Lower lobe of right lung (tissue), 2 donors: ENCODE data around the gene SMIM1. TPM values are rescaled to one million over a fixed set of nuclear protein-coding genes. Genes with fewer than 3 reads are reported as not detected.
A peak's percentile ranks its signal among the peaks of the same experiment; 100 is the strongest.

Experiments used
- ATAC-seq, 2 donors: fragments of 200-7000 bp; cut with Tn5 transposase; one replicate each; pipeline ENCODE4 v1.9.1; 2020 to 2022; ENCODE audit warnings: mild to moderate bottlenecking in 2 of 2, moderate library complexity in 2 of 2
- DNase-seq: peaks from one replicate; pipeline ENCODE4 v3.0.0-alpha.2; 2020
- H3K27ac ChIP-seq: fragments of 200-600 bp; one replicate; pipeline ENCODE4 v1.8.0; 2022
- H3K27me3 ChIP-seq: fragments of 200-600 bp; one replicate; pipeline ENCODE4 v1.8.0; 2022; ENCODE audit warnings: low read depth
- H3K36me3 ChIP-seq: fragments of 200-600 bp; one replicate; pipeline ENCODE4 v1.8.0; 2022; ENCODE audit warnings: mild to moderate bottlenecking
- H3K4me1 ChIP-seq: fragments of 200-600 bp; one replicate; pipeline ENCODE4 v1.8.0; 2022
- H3K4me3 ChIP-seq: fragments of 200-600 bp; one replicate; pipeline ENCODE4 v1.8.0; 2022; ENCODE audit warnings: mild to moderate bottlenecking
- H3K9me3 ChIP-seq: fragments of 200-600 bp; one replicate; pipeline ENCODE4 v1.8.0; 2022
- intact Hi-C: fragments of 100-400 bp; cut with DNase I; formaldehyde crosslinking; loops from one replicate; pipeline ENCODE4 v1.11.0; 2022
- total RNA-seq: library from RNA; stranded (reverse); fragmentation: NEBNext Ultra II Directional; extraction: Animal tissue kit (Norgen Biotek cat#: 25700); gene quantifications from one replicate; pipeline ENCODE4 v1.2.1, GENCODE V29; 2021
- TF ChIP-seq, protein P1 (sequence below): fragments of 200-600 bp; IDR thresholded peaks from one replicate; pipeline ENCODE4 v1.8.0; 2022; ENCODE audit warnings: antibody characterized with exemption, mild to moderate bottlenecking
- donor health status: DM: no; HTN: yes; CAD: no; lungs with severe emphysema.

Gene SMIM1
- total RNA-seq, 1 donor from 2014 or later, result 8.5 TPM

DNA sequence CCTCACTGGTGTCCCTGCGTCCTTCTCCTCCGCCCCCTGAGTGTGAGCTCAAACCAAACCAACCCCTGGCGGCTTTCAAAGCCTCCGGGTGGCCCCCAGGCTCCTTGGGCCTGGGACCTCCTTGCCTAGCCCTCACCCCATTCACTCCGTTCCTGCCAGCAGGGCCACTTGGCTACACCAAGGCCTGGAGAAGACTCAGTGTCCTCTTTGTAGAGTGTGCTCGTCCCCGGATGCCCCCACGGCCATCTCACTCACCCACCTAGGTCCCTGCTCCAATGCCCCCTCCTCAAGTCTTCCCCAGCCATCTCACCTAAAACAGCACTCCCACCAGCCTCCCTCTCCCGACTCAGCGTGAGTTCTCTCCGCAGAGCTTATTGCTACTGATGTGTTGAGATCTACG is 27.5 kb upstream of the SMIM1 start:
- TF ChIP-seq, protein P1, sequence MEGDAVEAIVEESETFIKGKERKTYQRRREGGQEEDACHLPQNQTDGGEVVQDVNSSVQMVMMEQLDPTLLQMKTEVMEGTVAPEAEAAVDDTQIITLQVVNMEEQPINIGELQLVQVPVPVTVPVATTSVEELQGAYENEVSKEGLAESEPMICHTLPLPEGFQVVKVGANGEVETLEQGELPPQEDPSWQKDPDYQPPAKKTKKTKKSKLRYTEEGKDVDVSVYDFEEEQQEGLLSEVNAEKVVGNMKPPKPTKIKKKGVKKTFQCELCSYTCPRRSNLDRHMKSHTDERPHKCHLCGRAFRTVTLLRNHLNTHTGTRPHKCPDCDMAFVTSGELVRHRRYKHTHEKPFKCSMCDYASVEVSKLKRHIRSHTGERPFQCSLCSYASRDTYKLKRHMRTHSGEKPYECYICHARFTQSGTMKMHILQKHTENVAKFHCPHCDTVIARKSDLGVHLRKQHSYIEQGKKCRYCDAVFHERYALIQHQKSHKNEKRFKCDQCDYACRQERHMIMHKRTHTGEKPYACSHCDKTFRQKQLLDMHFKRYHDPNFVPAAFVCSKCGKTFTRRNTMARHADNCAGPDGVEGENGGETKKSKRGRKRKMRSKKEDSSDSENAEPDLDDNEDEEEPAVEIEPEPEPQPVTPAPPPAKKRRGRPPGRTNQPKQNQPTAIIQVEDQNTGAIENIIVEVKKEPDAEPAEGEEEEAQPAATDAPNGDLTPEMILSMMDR, result no peak

DNA sequence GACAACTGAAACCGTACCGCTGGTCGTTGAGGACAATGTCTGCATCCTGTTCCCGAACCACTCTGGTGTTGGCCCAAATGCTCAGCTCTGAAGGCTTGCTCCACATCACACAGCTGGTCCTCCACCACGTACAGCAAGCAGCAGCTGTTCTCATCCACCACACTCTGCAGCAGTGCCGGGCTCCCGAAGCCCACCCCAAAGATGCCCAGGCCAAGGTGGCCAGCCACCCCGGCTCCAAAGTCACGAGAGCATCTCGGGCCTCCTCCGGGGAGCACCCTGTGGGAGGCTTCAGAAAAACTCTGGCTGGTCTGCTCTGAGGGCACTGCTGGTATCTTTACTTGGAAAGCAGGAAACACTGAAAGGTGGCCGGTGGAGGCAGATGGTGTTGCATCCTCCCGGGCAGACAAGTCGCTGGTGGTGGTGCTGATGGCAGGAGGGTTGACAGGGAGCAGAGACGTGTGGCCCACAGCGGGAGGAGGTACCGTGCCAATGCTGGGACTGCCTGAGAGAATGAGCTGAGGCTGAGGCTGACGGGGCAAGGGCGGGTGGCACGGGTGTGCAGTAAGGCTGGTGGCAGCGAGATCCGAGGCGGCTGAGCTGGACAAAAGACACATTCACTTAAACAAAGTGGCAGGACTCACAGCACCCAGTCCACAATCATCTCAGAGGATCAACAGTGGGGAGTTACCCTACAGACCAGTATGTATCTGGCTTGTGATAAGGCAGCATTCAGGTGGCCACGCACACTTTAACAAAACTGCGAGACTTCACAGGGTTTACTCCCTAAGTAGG is 26.8 kb upstream of the SMIM1 start:
- peaks cover 27% of the 10 kb centered on the region for H3K36me3 ChIP-seq
- H3K4me1 ChIP-seq, result peaks cover 18% of the 10 kb centered on the region
- H3K27ac ChIP-seq, result peak overlapping the region; percentile 68
- peak overlapping the region; percentile 78 for H3K4me3 ChIP-seq
- no peaks in the 10 kb centered on the region for H3K27me3 ChIP-seq
- DNase-seq, result peak; percentile 43
- intact Hi-C loops, result no loop called here
- H3K9me3 ChIP-seq, result no peaks in the 10 kb centered on the region
- no peak for ATAC-seq
- TF ChIP-seq, protein P1, result no peak

More for the DNA sequence above, 27.5 kb upstream of the SMIM1 start:
- DNase-seq, result no peak
- H3K4me1 ChIP-seq, result peaks cover 18% of the 10 kb centered on the region
- no peaks in the 10 kb centered on the region for H3K27me3 ChIP-seq
- no peaks in the 10 kb centered on the region for H3K9me3 ChIP-seq
- intact Hi-C loops, result no loop called here
- peaks cover 34% of the 10 kb centered on the region for H3K36me3 ChIP-seq
- no peak for ATAC-seq
- no peak overlapping the region for H3K4me3 ChIP-seq
- no peak overlapping the region for H3K27ac ChIP-seq

DNA sequence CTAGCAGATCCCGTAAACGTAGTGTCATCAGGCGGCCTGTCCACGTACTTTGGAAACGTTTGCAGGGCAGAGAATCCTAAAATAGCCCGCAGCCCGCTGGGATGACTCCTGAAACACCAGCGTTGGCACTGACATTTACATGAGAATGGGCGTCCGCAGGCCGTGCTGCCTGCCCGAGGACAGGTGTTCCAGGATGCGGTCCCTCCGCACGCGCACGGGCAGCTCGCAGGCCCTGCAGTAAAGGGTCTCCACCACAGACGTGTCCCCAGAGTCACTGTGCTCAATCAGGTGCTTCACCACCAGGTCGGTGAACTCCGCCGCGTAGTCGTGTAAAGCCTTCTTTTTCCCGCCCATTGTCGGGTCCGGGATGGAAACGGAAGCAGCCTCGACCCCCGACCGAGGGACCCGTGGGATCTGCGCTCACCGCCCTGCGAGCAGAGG is 26.1 kb upstream of the SMIM1 start:
- Histone ChIP-seq H3K36me3 (peaks cover 21% of the 10 kb centered on the region), H3K27me3 (no peaks in the 10 kb centered on the region), H3K9me3 (no peaks in the 10 kb centered on the region), H3K27ac (peak overlapping the region; percentile 68), H3K4me1 (peaks cover 18% of the 10 kb centered on the region), H3K4me3 (peak overlapping the region; percentile 78)
- DNase-seq, result peak; percentile 45
- intact Hi-C loops, result no loop called here
- TF ChIP-seq, protein P1, result no peak
- peak in 1 of 2 donors; percentile 2 for ATAC-seq

DNA sequence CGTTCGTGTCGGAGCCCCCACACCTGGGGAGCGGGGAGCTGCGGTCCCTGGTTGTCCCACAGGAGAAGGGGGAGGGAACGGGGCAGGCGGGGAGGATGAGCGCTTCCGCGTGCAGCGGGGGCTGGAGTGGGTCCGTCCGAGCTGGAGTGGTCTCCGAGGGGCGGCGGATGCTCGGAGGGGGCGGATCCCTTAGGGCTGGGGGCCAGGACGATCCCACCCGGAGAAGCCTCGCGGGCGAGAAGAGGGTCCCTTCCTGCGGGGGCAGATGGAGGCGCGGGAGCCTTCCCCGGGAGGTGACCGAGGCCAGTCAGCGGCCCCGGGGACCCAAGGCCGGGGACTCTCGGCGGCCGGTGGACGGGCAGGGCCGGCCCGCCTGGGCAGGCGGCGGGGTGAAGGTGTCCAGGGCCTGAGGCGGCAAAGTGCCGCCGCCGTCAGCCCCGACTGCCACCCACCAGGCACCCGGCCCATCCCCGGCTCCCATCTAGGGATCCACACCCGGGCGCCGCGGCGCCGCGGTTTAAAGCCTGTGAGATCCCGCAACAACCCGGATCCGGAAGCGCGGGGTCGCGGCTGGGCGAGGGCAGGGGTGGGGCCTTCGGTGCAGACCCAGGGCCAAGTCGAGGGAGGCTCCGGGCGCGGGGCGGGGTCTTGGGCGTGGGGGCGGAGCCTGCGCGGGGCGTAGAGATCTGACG is 25.6 kb upstream of the SMIM1 start:
- peak; percentile 93 for DNase-seq
- peaks cover 18% of the 10 kb centered on the region for H3K4me1 ChIP-seq
- peak overlapping the region; percentile 78 for H3K4me3 ChIP-seq
- no peaks in the 10 kb centered on the region for H3K9me3 ChIP-seq
- peak overlapping the region; percentile 68 for H3K27ac ChIP-seq
- H3K27me3 ChIP-seq, result peaks cover 2% of the 10 kb centered on the region
- H3K36me3 ChIP-seq, result peaks cover 15% of the 10 kb centered on the region
- ATAC-seq, result peak; percentile 97 to 98
- intact Hi-C loops, result no loop called here
- TF ChIP-seq, protein P1, result no peak

DNA sequence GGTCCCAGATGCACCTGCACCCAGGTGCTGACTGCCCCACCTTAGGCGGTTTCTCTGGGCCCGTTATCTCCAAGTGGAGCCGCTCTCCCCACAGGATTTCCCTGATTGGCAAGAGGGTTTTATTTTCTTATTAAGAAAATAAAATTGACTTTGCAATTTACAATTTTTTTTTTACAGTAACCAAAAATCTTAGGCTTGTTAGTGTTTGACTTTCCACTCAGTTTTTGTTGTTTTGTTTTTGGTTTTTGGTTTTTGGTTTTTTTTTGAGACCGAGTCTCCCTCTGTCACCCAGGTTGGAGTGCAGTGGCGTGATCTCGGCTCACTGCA is 25.1 kb upstream of the SMIM1 start:
- H3K27ac ChIP-seq, result peak overlapping the region; percentile 68
- H3K36me3 ChIP-seq, result peaks cover 10% of the 10 kb centered on the region
- DNase-seq, result no peak
- intact Hi-C loops, result no loop called here
- H3K27me3 ChIP-seq, result peaks cover 3% of the 10 kb centered on the region
- H3K4me3 ChIP-seq, result peak overlapping the region; percentile 78
- H3K9me3 ChIP-seq, result no peaks in the 10 kb centered on the region
- peaks cover 18% of the 10 kb centered on the region for H3K4me1 ChIP-seq
- TF ChIP-seq, protein P1, result no peak
- ATAC-seq, result no peak
